NCI-H2107 (cell line): ENCODE measurements around the gene NXT2.
"Not testable (repeated sequence)": the region's sequence is repeated elsewhere in the genome, so short reads cannot be mapped to it uniquely, and the experiment has no call there.

ENCODE experiments used
- DNase-seq: peaks from one replicate; lab custom pipeline; 2025; lab: John Stamatoyannopoulos, UW

NXT2 gene

DNA sequence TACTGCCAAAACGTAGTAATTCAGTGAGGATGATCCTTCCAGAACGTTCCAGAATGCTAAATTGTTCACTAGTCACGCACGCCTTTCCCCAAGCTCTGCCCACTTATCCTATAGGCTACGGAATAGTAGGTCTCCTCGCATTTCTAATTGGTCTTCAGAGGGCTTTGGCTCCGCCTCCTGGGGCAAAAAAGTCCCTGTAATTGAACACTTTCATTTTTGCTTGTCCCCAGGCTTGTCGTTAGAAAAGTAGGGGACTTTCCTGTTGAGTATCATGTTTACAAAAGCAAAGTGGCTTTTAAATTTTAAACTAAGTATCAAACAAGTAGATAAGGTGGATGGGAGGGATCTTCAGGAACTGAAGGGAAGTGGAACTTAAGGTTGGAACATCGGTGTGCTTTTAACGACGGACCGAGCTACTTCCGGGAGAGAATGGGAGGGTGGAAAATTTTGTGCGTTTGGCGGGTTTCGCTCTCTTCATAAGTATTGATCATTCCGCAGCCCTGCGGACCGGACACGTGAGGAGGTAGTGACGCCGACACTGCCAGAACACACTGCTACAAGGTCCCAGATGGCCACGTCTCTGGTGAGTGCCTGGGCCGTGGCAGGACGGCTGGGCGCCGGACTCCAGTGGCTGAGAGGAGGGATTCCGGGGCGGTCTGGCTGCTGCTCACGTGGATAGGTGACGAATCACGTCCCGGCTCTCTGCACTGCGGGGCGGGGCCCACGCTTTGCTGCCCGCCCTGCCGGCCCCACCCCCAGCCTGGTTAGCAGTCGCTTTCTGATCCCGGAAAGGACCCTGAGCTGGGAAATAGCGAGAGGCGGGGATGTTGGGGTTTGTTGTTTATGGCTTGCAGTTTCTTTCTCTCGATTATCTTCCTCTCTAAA lies at the start of gene NXT2:
TSS of gene NXT2 (plus strand) at position 406 of the 885 bp plus-strand sequence. CDS start at position 569, 163 bp downstream.
- DNase-seq = peak; percentile 73

DNA sequence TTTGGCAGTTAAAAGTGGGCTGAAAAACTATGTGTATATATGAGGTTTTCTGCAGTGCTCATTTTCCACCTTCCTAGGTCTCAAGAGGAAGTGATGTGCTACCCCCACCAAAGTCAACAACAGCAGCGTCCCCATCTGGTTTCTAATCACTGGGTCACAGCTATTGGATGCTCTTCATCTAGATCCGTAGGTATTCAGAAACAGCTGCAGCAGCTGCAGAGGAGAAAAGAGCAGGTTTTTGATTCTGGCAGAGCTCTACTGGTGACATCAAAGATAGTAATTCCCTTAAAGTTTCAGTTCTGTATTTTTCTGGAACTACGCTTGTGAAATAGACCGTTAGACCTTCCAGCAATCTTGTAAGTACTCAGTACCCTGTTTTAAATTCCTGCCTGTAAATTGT lies 49.0 kb upstream of the NXT2 start:
- no peak for DNase-seq

DNA sequence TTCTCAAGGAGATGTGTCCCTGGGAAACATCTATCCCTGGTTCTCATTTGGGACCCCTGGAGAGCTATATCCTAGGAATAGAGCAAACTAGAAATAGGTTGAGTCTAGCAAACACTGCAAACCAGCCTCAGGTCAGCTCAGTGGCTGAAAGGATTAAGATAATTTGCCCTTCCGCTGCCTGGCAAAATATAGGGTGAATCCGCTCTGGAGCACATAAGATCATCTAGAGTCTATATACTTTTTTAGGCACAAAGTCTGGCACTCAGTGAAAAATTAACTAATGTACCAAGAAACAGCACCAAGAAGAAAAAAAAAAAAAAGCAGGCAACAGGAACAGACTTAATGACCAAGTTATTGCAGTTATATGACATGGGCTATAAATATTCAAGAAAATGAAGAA lies 47.5 kb upstream of the NXT2 start:
- no peak for DNase-seq

DNA sequence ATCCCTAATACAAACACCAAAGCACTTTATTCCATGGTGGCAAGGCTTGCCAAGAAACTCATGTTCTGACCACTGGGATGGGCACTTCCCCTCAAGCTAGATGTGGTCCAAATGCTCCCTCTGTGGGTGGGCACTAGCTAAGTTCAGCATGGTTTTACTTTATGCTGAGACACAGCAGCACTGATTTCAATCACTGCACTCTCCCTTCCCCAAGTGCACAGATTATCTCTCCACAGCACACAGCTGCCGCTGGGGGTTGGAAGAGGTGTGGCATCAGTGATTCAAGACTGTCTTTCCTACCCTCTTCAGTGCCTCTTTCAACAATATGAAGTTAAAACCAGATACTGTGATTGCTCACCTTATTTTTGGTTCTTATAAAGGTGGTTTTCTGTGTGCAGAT lies 38.2 kb upstream of the NXT2 start:
- DNase-seq = no peak

DNA sequence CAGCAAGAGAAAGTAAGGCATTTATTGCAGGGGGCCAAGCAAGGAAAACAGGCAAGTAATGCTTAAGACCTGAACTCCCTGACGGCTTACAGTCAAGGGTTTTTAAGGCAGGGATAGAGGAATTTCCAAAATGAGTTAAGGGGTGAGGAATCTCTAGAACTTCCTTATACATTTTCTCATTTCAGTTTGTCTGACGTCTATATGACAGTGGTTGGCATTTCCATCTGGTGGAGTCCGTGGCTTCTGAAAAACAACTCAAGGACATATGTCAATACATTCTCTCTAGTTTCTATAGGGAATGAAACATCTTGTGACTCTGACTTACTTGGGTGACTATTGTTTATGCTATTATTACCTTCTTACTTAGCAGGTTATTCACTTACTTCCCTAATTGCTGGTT lies 35.5 kb upstream of the NXT2 start:
- no peak for DNase-seq

DNA sequence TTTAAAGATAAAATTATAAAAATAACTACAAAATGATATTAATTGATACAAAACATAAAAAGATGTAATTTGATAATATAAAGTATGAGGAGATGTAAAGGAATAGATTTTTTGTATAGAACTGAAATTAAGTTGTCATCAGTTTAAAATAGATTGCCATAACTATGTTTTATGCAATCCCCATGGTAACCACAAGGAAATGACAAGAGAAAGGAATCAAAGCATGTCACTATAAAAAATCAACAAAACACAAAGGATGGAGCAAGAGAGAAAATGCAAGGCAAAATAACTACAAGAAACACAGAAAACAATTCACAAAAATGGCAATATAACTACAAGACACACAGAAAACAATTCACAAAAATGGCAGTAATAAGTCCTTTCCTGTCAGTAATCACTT lies 27.7 kb upstream of the NXT2 start:
- no peak for DNase-seq

DNA sequence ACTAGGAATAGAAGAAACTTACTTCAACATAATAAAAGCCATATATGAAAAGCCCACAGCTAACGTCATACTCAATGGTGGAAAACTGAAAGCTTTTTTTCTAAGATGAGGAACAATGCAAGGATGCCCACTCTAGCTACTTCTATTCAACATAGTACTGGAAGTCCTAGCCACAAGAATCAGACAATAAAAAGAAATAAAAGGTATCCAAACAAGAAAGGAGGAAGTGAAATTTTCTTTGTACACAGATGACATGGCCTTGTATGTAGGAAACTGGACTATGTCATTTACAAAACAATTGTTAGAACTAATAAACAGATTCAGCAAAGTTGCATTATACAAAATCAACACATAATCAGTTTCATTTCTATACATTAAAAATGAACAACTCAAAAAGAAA lies 25.5 kb upstream of the NXT2 start:
- DNase-seq = no peak

DNA sequence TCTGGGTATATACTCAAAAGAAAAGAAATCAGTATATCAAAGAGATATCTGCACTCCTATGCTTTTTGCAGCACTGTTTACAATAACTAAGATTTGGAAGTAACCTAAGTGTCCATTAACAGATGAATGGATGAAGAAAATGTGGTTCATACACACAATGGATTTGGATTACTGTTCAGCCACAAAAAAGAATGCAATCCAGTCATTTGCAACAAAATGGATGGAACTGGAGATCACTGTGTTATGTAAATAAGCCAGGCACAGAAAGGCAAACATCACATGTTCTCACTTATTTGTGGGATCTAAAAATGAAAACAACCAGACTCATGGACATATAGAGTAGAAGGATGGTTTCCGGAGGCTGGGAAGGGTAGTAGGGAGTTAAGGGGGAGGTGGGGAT lies 17.6 kb upstream of the NXT2 start:
- DNase-seq = no peak

DNA sequence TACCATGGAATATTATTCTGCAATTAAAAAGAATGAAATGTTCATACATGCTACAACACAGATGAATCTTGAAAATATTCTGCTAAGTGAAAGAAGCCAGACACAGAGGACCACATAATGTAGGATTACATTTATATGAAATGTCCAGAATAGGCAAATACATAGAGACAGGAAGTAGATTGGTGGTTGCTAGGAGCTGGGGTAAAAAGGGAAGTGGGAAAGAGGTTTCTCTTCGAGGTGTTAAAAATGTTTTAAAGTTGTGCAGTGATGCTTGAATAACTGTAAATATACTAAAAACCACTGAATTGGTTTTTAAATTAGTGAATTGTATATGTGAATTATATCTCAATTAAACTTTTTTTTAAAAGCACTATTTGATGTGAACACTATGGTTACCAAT lies 3.6 kb upstream of the NXT2 start:
- DNase-seq = no peak

DNA sequence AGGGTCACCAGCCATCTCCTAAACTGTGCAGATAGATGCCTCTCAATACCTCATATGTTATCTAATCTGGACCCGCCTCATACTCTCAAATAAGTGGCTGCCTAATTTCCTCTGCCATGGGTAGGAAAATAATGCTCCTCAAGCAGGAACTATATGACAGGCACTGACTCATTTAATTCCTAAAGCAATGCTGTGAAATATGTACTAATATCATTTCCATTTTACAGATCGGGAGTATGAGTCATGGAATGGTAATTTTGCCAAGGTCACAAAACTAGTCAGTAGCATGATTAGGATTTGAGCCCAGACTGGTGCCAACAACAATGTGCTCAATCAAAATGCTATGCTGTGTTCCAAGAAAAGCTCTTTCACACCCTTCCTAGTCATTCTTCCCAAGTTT lies 3.0 kb upstream of the NXT2 start:
- DNase-seq = no peak

DNA sequence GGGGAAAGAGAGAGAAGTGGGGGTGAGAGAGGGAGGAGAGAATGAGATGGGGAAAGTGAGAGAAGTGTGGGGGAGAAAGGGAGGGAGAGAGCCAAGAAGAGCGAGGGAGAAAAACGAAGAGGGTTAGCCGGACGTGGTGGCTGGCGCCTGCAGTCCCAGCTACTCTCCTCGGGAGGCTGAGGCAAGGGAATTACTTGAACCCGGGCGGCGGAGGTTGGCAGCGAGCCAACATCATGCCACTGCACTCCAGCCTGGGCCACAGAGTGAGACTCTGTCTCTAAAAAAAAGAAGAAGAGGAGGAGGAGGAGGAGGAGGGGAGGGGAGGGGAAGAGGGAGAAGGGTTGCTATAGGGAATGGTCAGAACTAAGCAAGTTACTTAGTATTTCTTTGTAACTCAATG lies 1.7 kb upstream of the NXT2 start:
- DNase-seq = no peak

DNA sequence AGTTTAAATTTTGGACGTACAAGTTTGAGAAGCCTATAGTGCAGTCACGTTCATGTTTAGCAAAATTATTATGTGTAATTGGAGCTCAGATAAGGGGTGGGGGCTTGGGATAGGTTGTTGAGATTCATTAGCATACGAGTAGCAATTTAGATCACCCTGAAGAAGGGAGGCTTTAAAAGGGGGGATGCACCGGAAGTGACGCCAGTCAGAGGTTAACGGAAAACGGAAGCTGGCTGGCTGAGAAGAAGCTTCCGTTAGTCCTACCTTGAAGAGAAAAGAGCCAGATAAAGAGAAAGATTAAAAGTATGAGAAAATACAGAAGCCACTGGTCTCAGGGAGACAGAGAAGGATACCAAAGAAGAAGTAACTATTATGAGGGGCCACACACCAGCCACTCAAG lies 1.1 kb upstream of the NXT2 start:
- no peak for DNase-seq

DNA sequence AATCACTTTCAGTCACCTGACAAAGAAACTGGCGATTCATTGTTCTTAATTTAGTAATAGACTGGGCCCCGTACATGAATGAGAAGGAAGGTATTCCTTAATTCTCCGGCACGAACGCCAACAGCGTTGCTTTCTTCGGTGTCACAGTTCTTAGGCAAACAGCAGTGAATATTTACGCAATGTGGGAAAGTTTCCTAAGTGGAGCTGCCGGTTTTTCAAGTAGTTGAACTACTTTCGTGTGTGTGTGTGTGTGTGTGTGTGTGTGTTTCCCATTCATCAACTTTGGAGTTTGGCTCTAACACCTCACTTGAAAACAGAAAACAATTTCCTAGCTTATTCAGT lies 651 bp downstream of the NXT2 start:
- no peak for DNase-seq

DNA sequence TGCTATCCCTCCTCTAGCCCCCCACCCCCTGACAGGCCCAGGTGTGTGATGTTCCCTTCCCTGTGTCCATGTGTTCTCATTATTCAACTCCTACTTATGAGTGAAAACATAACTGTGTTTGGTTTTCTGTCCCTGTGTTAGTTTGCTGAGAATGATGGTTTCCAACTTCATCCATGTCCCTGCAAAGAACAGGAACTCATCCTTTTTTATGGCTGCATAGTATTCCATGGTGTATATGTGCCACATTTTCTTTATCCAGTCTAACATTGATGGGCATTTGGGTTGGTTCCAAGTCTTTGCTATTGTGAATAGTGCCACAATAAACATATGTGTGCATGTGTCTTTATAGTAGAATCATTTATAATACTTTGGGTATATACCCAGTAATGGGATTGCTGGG lies 2.4 kb downstream of the NXT2 start:
- DNase-seq = not testable (repeated sequence)

DNA sequence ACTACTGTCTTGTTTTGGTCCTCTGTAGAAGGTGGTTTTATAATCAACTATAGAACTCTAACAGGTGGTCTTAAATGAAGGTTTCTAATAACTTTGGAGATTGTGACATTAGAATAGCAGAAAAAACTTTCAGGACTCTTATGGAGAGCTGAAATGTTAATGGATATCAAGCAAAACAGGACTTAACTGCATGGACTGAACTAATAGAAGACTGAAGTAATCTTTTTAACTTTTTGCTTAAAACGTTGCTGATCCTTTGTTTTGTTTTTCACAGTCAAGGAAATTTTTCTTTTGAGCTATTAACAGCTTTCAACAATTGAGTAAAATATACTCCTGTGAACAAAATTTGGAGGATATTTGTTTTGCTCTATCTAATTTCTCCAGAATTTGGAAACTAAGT lies 17.2 kb downstream of the NXT2 start:
- DNase-seq = no peak

DNA sequence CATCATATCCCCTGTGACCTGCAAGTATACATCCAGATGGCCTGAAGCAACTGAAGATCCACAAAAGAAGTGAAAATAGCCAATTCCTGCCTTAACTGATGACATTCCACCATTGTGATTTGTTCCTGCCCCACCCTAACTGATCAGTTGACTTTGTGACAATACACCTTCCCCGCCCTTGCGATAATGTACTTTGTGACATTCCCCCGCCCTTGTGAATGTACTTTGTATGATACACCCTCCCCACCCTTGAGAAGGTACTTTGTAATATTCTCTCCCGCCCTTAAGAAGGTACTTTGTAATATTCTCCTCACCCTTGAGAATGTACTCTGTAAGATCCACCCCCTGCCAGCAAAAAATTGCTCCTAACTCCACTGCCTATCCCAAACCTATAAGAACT lies 39.4 kb downstream of the NXT2 start:
- not testable (repeated sequence) for DNase-seq

DNA sequence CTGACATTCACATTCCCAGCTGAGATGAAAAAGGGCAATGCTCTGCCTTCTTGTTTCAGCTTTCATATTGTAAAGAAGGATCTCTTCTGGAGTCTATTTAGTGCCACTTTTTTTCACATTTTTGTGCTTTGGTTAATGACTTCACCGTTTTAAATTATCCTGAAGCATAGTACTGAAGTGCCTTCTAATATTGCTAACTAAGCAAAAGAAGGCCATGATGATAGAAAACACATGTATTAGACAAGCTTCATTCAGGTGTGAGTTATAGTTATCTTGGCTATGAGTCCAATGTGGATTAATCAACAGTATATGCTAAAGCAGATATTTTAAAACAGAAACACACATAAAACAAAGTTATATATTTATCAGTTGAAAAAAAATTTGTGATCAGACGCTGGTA lies 40.4 kb downstream of the NXT2 start:
- no peak for DNase-seq

DNA sequence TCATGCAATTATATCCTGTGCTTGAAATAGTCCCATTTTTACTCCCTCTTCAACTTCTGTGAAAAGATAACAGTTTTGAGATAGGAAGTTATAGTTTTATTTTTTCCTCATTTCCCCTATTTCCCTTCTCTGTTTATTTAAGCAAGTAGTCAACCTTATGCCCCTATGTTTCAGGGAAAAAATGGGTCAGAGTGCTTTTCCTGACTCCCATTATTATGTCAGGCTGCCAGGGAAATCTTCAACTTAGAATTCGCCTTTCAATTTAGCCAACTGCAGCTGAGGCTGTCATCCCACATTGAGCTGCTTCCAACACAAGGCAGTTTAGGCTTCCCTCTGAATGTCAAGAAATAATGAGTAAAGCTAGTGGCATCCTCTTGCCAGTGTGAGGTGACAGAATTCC lies 42.3 kb downstream of the NXT2 start:
- DNase-seq = no peak

DNA sequence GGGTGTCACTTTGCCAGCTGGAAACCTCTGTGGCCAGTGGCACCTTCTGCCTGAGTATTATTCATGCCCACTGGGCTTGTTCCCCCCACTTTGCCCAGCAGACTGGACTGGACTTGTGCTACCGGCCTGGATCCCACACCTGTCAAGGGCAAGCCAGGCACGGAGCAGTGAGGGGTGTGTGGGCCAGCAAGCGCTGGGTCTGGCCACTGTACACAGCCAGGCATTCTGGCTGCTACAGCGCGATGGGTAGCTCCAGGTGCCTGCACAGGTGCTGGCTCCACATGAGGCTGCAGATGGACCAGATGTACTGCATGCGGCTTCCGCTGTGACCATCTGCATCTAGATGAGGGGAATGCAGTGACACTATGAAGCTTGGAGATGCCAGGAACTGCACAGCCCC lies 48.8 kb downstream of the NXT2 start:
- no peak for DNase-seq

DNA sequence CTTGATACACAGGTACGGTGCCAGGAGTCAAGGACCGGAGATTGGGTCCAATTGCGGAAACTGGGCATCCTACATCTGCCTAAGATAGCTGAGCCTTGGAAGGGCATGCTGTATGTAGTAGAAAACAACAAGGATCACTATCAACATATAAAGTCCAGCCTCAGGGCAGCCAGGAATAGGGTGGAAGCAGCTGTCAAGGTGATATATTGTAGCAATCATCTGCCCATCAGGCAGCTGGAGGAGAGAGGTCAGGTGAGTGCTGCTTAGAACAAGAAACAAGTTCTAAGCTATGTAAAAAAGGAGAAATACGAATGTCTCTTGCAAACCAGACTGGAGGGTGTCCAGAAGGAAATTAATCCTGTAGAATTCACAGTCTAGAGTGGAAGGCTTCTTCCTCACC lies 53.5 kb downstream of the NXT2 start:
- no peak for DNase-seq
